ENCODE measurements around the gene LYPD1.

The LYPD1 gene

DNA sequence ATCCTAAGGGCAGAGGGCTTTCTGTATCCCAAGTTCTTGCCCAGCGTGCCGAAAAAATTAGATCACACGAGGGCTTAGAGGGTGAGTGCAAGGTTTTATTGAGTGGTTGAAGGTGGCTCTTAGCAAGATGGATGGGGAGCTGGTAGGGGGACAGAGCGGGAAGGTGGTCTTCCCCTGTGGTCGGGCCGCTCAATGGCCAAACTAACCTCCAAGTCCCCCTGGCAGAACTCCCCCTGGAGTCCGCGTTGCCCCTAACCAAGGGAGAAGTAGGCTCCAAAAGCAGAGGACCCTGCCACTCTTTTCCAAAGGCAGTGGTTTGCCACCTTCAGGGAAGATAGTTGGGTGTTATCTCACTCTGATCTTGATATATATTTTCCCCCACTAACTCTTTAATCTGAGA, 63.4 kb downstream of the LYPD1 start:
- DNase-seq (ENCODE audit: low read depth), result no peak
- no peak overlapping the region for H3K4me3 ChIP-seq (ENCODE audit: low read depth, low read length)
- TF ChIP-seq, protein P1, sequence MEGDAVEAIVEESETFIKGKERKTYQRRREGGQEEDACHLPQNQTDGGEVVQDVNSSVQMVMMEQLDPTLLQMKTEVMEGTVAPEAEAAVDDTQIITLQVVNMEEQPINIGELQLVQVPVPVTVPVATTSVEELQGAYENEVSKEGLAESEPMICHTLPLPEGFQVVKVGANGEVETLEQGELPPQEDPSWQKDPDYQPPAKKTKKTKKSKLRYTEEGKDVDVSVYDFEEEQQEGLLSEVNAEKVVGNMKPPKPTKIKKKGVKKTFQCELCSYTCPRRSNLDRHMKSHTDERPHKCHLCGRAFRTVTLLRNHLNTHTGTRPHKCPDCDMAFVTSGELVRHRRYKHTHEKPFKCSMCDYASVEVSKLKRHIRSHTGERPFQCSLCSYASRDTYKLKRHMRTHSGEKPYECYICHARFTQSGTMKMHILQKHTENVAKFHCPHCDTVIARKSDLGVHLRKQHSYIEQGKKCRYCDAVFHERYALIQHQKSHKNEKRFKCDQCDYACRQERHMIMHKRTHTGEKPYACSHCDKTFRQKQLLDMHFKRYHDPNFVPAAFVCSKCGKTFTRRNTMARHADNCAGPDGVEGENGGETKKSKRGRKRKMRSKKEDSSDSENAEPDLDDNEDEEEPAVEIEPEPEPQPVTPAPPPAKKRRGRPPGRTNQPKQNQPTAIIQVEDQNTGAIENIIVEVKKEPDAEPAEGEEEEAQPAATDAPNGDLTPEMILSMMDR (IDR thresholded peaks at IDR 0.05; ENCODE audit: control insufficient read depth, extremely low read depth, insufficient read depth), result no peak

DNA sequence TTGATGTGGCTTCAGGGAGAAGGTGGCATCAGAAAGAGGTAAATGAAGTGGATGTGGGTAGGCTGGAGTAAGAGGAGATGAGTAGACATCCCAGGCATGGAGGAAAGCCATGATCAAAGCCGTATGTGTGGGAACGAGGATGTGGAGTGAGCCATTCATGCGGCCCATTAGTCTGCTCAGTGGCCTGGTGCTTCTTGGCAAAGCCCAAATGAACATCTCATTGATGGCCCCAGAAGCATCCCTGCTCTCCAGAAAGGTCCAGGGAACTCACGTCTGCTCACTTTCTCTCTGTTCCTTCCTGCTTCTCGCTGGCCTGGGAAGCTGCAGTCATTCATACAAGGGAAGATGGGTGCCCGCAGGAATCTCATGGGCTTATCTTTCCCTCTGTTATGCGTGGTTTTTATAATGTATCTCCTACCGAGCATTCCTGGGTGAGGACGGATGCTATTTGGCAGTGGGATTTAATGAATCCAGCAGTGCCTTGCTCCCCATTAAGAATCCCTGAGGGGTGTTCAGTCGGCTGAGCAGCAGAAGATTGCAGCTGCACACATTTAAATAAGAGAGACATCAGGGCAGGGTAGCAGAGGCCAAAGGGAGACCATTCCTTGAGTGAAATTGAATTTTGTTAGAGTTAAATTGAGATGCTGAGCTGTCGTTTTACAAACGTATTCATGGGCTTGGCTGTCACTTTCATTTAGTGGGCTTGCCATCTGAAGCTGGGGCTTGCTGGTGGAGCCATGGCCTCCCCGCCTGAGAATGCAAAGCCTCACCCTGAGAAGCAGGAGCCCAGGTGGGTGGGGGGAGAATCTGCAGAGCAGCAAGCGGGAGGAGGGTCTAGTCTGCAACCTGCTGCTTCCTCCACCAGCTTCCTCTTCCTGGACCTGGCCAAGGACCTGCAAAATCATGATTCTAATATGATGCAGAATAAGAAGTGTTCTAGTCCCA, 64.5 kb downstream of the LYPD1 start:
- DNase-seq (ENCODE audit: low read depth), result no peak
- TF ChIP-seq, protein P1 (IDR thresholded peaks at IDR 0.05; ENCODE audit: control insufficient read depth, extremely low read depth, insufficient read depth), result no peak
- H3K4me3 ChIP-seq (ENCODE audit: low read depth, low read length), result no peak overlapping the region

DNA sequence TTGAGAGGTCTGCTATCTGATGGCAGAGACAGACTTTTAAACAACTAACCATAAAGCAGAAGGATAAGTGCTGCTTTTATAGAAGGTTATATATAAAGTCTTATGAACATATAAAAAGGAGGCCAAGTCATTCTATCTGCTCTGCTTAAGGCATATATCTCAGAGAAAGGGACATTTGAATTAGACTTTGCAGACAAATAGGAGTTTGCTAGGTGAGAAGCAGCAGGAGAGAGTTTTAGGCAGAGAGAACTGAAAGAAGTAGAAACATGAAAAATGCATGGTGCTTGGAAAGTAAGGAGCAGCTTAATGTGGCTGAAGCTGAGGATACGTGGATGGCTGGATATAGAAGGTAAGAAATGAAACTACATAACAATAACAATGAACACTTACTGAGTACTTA, 65.4 kb downstream of the LYPD1 start:
- no peak overlapping the region for H3K4me3 ChIP-seq (ENCODE audit: low read depth, low read length)
- TF ChIP-seq, protein P1 (IDR thresholded peaks at IDR 0.05; ENCODE audit: control insufficient read depth, extremely low read depth, insufficient read depth), result no peak
- no peak for DNase-seq (ENCODE audit: low read depth)

DNA sequence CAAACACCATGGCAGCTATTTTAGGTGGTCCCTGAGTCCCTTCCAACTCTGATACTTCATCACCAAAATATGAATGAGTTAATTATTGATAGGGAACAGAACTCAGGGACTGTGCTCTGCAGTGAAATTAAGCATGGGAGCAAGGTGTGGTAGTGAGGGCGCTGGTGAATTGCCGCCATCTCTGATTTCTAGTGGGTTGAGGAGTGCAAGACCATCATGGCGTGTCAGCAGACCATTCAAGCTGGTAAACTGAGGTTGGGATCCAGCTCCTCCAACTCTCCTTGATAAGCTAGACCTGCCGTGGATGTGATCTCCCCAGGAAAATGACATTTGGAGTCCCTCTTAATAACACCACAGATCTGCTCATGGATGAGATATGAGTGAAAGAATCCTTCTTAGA, 70.4 kb downstream of the LYPD1 start:
- no peak for DNase-seq (ENCODE audit: low read depth)
- TF ChIP-seq, protein P1 (IDR thresholded peaks at IDR 0.05; ENCODE audit: control insufficient read depth, extremely low read depth, insufficient read depth), result no peak
- no peak overlapping the region for H3K4me3 ChIP-seq (ENCODE audit: low read depth, low read length)

DNA sequence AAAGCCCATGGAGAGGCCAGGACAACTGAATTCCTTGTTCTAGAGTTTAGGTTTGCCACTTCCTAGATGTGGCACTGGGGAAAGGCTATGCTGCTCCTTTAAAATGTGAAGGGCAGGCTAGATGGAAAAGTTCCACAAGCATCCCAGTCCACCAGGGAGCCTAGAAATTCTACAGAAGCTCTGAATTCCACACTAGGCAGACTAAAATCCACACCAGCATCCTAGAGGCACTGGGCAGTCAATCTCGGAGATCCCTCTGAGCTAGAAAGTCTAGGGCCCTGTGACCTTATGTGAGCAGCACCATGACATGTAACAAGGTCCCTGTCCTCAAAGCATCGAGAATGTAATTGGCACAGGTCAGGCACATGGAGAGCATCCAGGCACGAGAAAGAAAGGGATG, 71.5 kb downstream of the LYPD1 start:
- TF ChIP-seq, protein P1 (IDR thresholded peaks at IDR 0.05; ENCODE audit: control insufficient read depth, extremely low read depth, insufficient read depth), result no peak
- H3K4me3 ChIP-seq (ENCODE audit: low read depth, low read length), result no peak overlapping the region
- DNase-seq (ENCODE audit: low read depth), result no peak

DNA sequence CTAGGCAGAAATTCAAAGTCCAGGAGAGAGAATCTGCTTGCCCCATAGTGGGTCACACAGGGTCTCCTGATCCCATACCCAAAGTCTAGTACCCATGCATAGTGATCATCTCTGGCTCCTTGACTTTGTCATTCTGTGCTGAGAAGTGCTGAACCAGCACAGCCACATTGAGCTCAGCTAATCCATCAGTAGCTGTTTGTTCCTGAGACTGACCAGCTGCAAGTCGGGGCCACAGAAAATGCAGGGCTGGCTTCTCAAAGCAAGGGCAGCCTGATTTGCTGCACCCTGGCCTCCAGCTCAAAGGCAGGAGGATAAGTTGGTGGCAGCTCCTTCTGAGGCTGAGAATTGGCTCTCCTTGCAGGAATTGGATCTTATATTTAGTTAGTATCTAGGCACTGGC, 72.2 kb downstream of the LYPD1 start:
- no peak overlapping the region for H3K4me3 ChIP-seq (ENCODE audit: low read depth, low read length)
- TF ChIP-seq, protein P1 (IDR thresholded peaks at IDR 0.05; ENCODE audit: control insufficient read depth, extremely low read depth, insufficient read depth), result no peak
- DNase-seq (ENCODE audit: low read depth), result no peak

Data from LNCaP clone FGC (cell line).